Panc1 (cell line): ENCODE measurements around the gene MGAT4C. TPM values are rescaled to one million over a fixed set of nuclear protein-coding genes. Genes with fewer than 3 reads are reported as not detected.

Experiments used
- ATAC-seq: fragments of 200-7000 bp; cut with Tn5 transposase; 2 replicates; pipeline ENCODE4 v1.9.1; 2020; ENCODE audit warnings: mild to moderate bottlenecking, moderate library complexity
- BruUV-seq: library from RNA; stranded (reverse); fragments of 400-500 nt; replicated peaks from 2 replicates; lab custom pipeline; 2021; lab: Mats Ljungman, UMichigan
- CTCF ChIA-PET: fragments of 300-600 bp; sonication (Branson Sonifier 250); formaldehyde crosslinking; loops from one replicate; lab custom pipeline; 2022; ENCODE audit warnings: antibody characterized with exemption; lab: Charles Lee
- POLR2A ChIA-PET: fragments of 300-600 bp; sonication (Branson Sonifier 250); formaldehyde crosslinking; loops from one replicate; lab custom pipeline; 2022; ENCODE audit warnings: antibody characterized with exemption; lab: Charles Lee
- DNase-seq: peaks from one replicate; pipeline ENCODE4 v3.0.0-alpha.2; 2010; ENCODE audit warnings: low read depth, low spot score
- H3K27ac ChIP-seq: 2 replicates; pipeline ENCODE4 v1.5.1; 2011; ENCODE audit warnings: mild to moderate bottlenecking, low read length, inconsistent platforms
- H3K27me3 ChIP-seq: fragments of 200-500 bp; sonication (Bioruptor generic); 2 replicates; pipeline ENCODE4 v1.6.0; 2014; ENCODE audit warnings: low read length, inconsistent platforms; ENCODE audit not compliant: control insufficient read depth, insufficient read depth
- H3K36me3 ChIP-seq: fragments of 200-500 bp; sonication (Bioruptor generic); 2 replicates; pipeline ENCODE4 v1.5.1; 2014; ENCODE audit warnings: inconsistent platforms, mild to moderate bottlenecking, low read length, moderate library complexity; ENCODE audit not compliant: control insufficient read depth, insufficient read depth
- H3K4me1 ChIP-seq: 2 replicates; pipeline ENCODE4 v1.5.1; 2011; ENCODE audit warnings: inconsistent platforms, mild to moderate bottlenecking, low read length, moderate library complexity; ENCODE audit not compliant: control insufficient read depth, insufficient read depth
- H3K4me3 ChIP-seq, 2 experiments: 2 replicates each; pipeline ENCODE4 v1.5.1; 2011 to 2012; ENCODE audit warnings: low read depth in 2 of 2, low read length in 2 of 2, mild to moderate bottlenecking in 2 of 2, inconsistent platforms in 1 of 2, moderate library complexity in 1 of 2
- H3K9me3 ChIP-seq: fragments of 200-500 bp; sonication (Bioruptor generic); 2 replicates; pipeline ENCODE4 v1.5.1; 2014; ENCODE audit warnings: low read depth, mild to moderate bottlenecking, inconsistent platforms, low read length, moderate library complexity; ENCODE audit not compliant: control insufficient read depth, insufficient read depth
- POLR2AphosphoS5 ChIP-seq: IDR thresholded peaks from 2 replicates; pipeline ENCODE4 v1.6.1; 2012; ENCODE audit warnings: mild to moderate bottlenecking, low read depth, low read length, moderate library complexity
- SIN3A ChIP-seq: IDR thresholded peaks from 2 replicates; pipeline ENCODE4 v1.6.1; 2012; ENCODE audit warnings: low read depth, mild to moderate bottlenecking, low read length, moderate library complexity, borderline replicate concordance; ENCODE audit not compliant: insufficient read depth
- TCF7L2 ChIP-seq: IDR thresholded peaks from 2 replicates; pipeline ENCODE4 v1.6.1; 2011; ENCODE audit warnings: mild to moderate bottlenecking, low read depth, low read length, inconsistent platforms
- in situ Hi-C: cut with HindIII; loops from 2 replicates; pipeline ENCODE4 v1.10.0; 2016; ENCODE audit warnings: low sequenced_read_pairs, low pct_unique_long_range_greater_than_20kb
- intact Hi-C: fragments of 100-400 bp; cut with micrococcal nuclease; formaldehyde crosslinking; loops from one replicate; pipeline ENCODE4 v1.10.0; 2022; ENCODE audit not compliant: unreplicated experiment
- total RNA-seq: library from RNA; stranded (reverse); gene quantifications from one replicate; pipeline ENCODE4 v1.2.1, GENCODE V29; 2021; ENCODE audit not compliant: unreplicated experiment
- TF ChIP-seq, protein P1 (sequence below), 2 experiments: IDR thresholded peaks; 2 replicates each; pipeline ENCODE4 v1.6.1; 2011 to 2012; ENCODE audit warnings: low read depth in 2 of 2, control low read depth in 1 of 2, low read length in 1 of 2, mild to moderate bottlenecking in 1 of 2, moderate library complexity in 1 of 2; ENCODE audit not compliant: insufficient read depth in 1 of 2
- TF ChIP-seq, protein P2 (sequence below): fragments of 450-650 bp; IDR thresholded peaks from 2 replicates; pipeline ENCODE4 v1.5.1; 2017; ENCODE audit warnings: mild to moderate bottlenecking

The MGAT4C gene
- total RNA-seq, 1 experiment from 2014 or later = not detected

DNA sequence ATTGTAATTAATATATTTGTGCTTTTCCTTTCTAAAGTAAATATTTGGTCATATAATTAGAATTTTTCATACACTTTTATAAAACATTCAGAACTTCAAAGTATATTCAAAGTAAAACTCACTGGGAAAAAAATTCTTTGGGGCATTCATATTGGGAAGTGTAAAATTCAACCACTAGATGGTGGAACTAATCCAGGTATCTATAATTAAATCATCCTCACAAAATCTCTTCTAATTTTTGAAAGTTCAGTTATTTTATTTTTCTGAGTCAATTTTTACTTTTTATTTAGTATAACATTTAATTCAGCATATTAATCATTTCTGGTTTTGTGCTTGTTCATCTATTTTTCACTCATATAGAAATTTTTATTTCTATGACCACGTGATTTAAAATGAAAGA lies 301.1 kb downstream of the MGAT4C start:
- DNase-seq = no peak
- ChIA-PET CTCF (no interaction called here), POLR2A (no interaction called here)
- in situ Hi-C loops (no loop called here), intact Hi-C loops (no loop called here)
- TF ChIP-seq POLR2AphosphoS5 (no peak), SIN3A (no peak)
- BruUV-seq = no TSS peak
- H3K27ac ChIP-seq = no peak overlapping the region
- no peak for ATAC-seq
- H3K36me3 ChIP-seq = no peaks in the 10 kb centered on the region
- H3K4me1 ChIP-seq = no peaks in the 10 kb centered on the region; the same call in 1 of the 2 replicates
- H3K27me3 ChIP-seq = no peaks in the 10 kb centered on the region
- no peaks in the 10 kb centered on the region for H3K9me3 ChIP-seq
- no peak overlapping the region for H3K4me3 ChIP-seq

DNA sequence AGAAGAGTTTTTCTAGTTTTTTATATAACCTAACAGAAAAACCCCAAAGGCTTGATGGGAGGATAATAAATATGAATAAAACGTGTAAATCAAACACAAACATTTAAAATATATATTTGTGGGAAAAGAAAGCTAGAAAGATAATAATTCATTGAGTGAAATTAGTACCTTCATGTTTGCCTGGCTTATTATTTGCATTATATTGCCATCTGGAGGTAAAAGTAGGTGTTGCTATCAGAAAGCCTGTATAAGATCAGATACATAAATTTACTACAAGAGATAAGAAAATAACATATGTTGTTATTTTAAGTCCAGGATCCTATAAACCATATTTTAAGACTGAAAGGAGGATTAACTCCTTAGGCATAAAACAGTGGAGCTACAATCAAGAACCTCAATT lies 304.4 kb downstream of the MGAT4C start:
- Histone ChIP-seq H3K4me3 (no peak overlapping the region), H3K27me3 (no peaks in the 10 kb centered on the region), H3K9me3 (no peaks in the 10 kb centered on the region), H3K27ac (no peak overlapping the region), H3K4me1 (no peaks in the 10 kb centered on the region; the same call in 1 of the 2 replicates), H3K36me3 (no peaks in the 10 kb centered on the region)
- ATAC-seq (no peak), DNase-seq (peak; percentile 10)
- in situ Hi-C loops (no loop called here), intact Hi-C loops (loop anchor here (2.0 kb wide), 1 partner anchor 29 kb away; no protein-coding TSS in a partner anchor)
- ChIA-PET POLR2A (no interaction called here), CTCF (no interaction called here)
- TF ChIP-seq, protein P1, sequence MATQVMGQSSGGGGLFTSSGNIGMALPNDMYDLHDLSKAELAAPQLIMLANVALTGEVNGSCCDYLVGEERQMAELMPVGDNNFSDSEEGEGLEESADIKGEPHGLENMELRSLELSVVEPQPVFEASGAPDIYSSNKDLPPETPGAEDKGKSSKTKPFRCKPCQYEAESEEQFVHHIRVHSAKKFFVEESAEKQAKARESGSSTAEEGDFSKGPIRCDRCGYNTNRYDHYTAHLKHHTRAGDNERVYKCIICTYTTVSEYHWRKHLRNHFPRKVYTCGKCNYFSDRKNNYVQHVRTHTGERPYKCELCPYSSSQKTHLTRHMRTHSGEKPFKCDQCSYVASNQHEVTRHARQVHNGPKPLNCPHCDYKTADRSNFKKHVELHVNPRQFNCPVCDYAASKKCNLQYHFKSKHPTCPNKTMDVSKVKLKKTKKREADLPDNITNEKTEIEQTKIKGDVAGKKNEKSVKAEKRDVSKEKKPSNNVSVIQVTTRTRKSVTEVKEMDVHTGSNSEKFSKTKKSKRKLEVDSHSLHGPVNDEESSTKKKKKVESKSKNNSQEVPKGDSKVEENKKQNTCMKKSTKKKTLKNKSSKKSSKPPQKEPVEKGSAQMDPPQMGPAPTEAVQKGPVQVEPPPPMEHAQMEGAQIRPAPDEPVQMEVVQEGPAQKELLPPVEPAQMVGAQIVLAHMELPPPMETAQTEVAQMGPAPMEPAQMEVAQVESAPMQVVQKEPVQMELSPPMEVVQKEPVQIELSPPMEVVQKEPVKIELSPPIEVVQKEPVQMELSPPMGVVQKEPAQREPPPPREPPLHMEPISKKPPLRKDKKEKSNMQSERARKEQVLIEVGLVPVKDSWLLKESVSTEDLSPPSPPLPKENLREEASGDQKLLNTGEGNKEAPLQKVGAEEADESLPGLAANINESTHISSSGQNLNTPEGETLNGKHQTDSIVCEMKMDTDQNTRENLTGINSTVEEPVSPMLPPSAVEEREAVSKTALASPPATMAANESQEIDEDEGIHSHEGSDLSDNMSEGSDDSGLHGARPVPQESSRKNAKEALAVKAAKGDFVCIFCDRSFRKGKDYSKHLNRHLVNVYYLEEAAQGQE (IDR thresholded peaks at IDR 0.05; ENCODE audit: insufficient read depth in 1 of 2, low read depth in 2 of 2, low read length in 1 of 2) = no peak
- TF ChIP-seq, protein P2, sequence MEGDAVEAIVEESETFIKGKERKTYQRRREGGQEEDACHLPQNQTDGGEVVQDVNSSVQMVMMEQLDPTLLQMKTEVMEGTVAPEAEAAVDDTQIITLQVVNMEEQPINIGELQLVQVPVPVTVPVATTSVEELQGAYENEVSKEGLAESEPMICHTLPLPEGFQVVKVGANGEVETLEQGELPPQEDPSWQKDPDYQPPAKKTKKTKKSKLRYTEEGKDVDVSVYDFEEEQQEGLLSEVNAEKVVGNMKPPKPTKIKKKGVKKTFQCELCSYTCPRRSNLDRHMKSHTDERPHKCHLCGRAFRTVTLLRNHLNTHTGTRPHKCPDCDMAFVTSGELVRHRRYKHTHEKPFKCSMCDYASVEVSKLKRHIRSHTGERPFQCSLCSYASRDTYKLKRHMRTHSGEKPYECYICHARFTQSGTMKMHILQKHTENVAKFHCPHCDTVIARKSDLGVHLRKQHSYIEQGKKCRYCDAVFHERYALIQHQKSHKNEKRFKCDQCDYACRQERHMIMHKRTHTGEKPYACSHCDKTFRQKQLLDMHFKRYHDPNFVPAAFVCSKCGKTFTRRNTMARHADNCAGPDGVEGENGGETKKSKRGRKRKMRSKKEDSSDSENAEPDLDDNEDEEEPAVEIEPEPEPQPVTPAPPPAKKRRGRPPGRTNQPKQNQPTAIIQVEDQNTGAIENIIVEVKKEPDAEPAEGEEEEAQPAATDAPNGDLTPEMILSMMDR = peak; percentile 29; the same call in 1 of the 2 replicates
- BruUV-seq = no TSS peak

DNA sequence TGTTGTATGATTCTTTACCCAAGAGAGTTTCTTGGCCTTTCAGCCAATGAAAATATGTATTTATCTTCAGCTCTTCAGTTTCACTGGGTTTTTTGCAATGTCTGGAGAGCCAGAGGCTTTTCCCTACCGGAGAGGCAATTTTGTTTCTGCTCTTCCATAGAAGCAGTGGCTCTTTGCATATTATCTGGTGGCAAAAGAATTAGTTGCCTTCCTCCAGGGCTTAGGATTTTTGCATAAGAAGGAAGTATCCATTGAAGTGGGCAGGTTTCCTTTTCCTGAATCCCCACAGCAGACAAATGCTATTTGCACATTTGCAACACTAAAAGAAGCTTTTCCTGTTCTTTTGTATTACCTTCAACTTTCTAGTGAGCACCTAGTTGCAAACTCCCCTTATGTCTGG lies 306.9 kb downstream of the MGAT4C start:
- Histone ChIP-seq H3K4me3 (no peak overlapping the region), H3K27ac (no peak overlapping the region), H3K27me3 (no peaks in the 10 kb centered on the region), H3K9me3 (no peaks in the 10 kb centered on the region; the same call in 1 of the 2 replicates), H3K4me1 (no peaks in the 10 kb centered on the region; the same call in 1 of the 2 replicates), H3K36me3 (no peaks in the 10 kb centered on the region)
- POLR2A ChIA-PET = no interaction called here
- intact Hi-C loops = no loop called here
- TF ChIP-seq TCF7L2 (no peak), SIN3A (no peak), POLR2AphosphoS5 (no peak)
- TF ChIP-seq, protein P2 = no peak
- TF ChIP-seq, protein P1 (IDR thresholded peaks at IDR 0.05; ENCODE audit: insufficient read depth in 1 of 2, low read depth in 2 of 2, low read length in 1 of 2) = no peak
- CTCF ChIA-PET = interaction anchor here (0.6 kb wide), 1 partner anchor 375 kb away, joined by 3 read pairs; no protein-coding TSS in a partner anchor
- ATAC-seq (no peak), DNase-seq (no peak)
- in situ Hi-C loops = no loop called here
- BruUV-seq = no TSS peak
